GM19043 (cell line): Measurements from ENCODE around the gene DAAM2.

ENCODE experiments used
- ATAC-seq: cut with Tn5 transposase; IDR thresholded peaks from one replicate; pipeline ENCODE4 v1.9.1; 2021; ENCODE audit warnings: low read depth; ENCODE audit not compliant: unreplicated experiment

DAAM2 gene

DNA sequence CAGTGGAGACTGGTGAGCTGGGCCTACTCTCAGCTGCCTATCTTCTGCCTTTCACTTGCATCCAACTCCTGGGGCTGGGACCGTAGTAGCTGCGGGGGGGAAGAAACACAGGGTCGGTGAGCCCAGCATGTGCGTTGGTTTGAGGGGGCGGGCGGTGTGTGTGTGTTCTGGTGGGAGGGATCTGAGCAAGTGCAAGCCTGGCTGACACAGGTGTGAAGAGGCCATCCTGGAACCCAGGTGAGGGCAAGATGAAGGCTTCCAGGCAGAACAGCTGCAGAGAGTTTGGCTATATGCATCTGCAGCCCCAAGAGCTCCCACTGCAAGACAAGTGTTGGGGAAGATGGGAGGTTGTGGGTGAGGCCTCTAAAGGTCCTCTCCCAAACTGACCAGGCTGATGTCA, 111.5 kb downstream of the DAAM2 start:
- no peak for ATAC-seq

DNA sequence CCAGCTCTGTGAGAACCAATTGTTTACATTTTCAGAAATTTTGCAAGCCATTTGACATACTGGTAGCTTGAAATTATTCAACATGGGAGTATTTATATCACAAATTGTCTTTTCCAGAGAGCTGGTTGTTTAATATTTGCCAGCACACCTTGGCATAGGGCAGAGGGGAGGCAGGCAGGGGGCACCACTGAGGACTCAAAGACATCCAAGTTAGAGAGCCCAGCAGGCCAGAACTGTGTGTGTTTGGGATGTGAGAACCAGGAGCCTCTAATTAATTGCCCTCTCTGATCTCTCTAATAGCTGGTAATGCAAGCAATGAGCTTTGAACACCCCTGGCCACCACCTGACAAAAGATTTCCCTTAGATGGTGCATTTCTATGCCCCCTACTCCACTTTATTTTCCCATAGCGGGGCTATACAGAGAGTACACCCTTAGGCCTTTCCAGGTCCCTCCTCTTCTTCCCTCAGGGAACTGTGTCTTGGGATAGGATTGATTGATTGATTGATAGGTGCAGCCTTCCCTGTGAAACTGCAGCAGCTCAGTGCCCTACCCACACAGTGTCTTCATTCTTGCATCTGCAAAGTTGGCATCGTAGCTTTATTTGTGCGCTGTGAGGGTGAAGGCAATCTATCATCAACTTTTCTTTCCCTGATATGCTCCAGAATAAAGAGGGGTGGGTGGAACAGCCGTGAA, 112.9 kb downstream of the DAAM2 start:
- no peak for ATAC-seq

DNA sequence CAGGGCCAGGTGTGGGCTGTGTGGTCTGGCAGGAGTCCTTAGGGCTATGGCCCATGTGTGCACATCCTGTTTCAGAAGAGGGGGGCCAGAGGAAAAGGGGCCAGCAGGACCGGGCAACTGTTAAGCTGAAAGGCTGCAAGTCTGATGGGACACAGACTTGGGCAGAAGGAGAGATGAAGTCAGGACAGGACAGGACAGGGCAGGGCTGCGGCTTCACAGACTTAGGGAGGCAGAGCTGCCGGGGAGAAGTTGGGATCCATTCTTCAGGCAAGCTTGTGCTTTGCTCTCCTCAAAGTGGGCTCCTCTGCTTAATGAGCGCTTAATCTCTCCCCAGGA, 113.4 kb downstream of the DAAM2 start:
- ATAC-seq: no peak

DNA sequence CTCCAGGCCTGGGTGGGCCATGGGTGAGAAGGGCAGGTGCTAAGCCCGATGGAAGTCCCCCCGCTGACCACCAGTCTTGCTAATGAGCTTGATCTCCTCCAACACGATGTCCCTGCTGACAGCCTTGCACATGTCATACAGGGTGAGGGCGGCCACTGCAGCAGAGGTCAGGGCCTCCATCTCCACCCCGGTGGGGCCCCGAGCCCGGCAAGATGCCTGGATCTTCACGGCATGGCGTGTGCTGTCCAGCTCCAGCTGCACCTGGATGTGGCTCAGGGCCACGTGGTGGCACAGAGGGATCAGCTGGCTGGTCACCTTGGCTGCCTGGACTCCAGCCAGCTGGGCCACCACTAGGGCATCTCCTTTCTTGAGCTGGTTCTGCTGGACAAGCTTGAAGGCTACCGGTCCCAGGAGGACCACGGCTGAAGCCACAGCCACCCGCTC, 114.2 kb downstream of the DAAM2 start:
- no peak for ATAC-seq

DNA sequence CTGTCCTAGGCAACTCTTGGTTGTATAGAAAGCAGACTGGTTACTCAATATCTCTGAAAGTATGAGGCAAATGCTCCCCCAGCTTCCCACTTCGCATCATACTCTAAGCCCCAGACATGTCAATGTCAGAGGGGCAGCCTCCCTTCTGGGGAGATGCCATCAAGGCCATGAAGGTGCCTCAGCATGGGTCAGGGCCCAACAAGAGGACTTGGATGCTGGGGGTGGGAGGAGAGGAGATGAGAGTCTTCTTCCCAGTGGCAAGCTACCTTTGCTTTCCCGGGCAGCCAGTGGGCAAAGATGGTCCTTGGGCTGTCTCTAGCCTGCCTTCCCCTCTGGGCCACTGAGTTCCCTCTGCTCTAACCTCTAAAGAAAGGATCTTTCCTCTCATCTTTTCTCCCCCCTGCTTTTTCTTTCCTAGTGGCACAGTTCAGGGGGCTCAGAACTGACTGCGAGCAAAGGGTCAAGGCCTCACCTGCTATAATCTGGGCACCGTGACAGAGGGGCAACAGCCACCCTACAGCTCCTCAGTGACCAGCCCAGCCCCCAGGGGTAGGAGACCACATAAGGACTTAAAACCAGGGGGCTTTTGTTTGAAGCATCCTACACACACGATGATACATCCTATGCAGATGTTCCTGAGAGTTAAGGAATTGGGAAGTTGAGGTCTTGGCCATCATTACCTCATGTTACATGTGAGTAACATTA, 115.8 kb downstream of the DAAM2 start:
- ATAC-seq: no peak

DNA sequence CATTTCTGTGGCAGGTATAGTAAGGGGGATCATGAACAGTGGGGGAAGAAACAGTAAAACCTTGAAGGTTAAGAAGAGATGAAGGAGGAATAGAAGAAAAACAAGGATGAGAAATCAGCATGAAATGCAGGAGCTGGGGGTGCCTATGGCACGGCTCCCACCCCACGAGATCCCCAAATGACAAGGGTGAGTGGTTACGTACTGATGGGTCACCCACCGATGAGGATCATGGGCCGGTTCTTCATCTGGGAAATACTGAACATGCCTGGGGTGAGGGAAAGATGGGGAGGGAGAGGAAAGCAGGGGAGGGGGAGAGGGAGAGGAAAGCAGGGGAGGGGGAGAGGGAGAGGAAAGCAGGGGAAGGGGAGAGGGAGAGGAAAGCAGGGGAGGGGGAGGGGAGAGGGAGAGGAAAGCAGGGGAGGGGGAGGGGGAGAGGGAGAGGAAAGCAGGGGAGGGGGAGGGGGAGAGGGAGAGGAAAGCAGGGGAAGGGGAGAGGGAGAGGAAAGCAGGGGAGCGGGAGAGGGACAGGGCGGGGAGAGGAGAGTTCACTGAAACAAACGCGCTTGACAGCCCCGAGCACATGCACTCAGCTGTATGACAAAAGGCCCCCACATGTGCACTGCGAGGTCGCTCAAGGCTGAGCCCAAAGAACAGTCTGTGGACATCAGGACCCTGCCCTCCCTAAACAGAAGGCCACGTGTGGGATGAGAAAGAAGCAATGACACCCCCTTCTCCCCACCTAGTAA, 116.8 kb downstream of the DAAM2 start:
- ATAC-seq: no peak

DNA sequence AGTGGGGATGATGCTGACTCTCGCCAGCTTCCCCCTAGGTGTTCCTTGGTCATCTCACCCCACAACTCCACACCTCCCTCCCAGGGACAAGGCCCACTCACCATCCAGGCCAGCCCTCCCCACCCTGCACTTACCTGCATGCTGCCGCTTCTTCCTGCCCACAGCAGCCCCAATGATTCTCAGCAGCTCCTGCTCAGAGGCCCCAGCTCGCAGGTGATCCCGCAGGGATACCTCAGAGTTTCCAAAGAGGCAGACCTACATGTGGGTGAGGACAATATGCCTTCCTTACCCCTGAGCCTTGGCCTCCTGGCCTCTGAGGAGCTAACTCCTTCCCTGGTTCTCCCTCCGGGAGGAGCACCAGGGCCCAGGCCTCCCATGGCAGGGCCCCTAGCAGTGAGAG, 117.5 kb downstream of the DAAM2 start:
- ATAC-seq: no peak

DNA sequence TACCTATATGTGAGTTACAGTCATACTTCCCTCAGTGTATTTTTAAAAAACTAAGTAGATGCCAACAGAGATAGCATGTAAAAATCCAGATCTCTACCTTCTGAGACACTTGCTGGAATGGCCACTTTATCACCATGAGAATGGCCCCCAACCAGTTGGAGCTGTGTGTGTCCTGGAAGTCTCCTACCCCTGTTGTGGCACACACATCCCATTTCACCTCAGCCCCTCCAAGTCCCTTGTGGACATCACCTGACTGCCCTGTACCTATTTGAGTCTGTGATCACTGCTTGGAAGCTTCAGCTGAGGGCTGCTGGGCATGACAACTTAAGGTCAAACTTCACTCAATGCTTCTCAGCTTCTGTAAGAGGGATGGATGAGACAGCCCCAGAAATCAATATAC, 118.0 kb downstream of the DAAM2 start:
- no peak for ATAC-seq

DNA sequence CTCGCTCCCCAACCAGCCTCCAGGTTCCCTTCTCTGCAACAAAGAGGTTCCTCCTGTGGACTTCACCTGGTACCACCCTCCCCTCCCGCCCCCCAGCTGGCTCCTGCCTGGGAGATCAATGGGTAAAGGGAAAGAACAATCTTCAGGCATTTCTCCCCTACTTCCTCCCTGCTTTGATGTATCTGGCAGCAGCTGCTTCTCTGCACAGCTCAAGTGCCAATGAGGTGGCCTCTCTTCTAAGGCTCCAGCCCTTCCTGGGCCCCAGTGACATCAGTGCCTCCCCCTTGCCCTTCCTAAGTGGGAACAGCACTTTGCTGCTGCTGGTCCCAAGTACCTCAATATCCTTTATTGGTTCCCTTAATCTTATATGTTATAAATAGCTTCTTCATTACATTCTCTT, 118.6 kb downstream of the DAAM2 start:
- ATAC-seq: no peak

DNA sequence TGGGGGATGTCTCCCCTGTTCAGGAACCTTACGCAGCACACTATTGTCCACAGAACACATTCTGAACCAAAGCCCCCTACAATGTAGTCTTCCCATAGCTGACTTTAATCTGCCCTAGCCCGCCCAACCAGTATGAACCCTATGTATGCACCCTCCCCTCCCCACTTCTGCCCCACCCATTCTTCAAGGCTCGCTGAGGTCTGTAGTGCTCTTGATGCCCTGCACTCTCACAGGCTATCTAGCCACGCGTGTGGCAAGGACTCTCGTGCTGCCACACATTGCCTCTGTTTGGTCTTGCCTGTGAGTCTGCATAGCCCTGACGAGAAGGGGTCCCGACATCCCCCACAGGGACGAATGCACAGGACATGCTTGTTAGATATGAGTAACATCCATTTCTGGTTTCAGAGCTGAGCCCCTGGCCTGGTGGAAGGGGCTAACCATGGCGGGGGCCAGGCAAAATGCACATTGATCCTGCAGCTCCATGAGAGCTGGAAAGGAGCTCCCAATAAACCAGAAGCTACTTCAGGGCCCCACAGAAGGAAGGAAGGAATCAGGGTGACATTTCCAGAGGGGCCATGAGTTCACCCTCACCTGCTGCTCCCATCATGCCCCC, 119.4 kb downstream of the DAAM2 start:
- ATAC-seq: no peak

DNA sequence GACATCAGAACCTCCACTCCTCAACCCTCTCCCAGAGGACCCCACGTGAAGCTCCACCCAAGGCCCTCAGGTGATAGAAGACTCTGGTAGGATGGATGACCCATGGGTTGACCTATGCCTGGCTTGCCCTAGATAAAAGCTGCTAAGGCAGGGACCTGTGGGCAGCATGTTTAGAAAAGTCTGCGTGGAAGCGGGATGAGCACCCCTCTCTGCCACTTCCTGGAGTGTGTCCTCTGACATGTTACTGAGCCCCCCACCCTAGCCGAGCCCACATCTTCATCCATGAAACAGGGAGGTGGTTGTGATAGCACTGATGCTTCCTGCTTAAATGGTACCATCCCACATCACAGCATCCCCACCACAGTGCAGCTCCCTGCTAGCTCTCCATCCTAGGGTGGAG, 120.3 kb downstream of the DAAM2 start:
- no peak for ATAC-seq

DNA sequence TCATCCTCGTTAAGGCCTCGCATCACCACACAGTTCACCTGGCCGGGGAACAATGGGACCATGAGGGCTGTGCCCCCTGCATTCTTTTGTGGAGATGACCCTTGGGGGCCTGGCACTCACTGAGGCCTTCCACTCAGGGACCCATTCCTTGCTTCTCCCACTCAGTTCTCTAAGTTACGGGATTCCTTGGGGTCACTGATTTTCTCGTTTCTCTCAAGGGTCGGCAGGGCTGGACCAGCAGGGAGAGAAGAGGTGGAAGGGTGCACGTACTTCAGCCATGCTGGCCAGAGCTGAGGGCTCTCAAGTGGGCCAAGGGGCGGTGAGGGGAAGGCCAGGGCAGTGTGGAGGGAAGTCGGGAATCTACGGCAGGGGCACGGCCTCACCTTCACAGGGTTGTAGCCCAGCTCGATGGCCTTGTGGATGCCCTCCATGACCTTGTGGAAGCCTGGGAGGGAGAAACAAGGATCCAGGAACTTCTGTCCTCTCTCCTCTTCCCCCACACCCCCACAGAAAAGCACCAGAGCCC, 121.3 kb downstream of the DAAM2 start:
- no peak for ATAC-seq

DNA sequence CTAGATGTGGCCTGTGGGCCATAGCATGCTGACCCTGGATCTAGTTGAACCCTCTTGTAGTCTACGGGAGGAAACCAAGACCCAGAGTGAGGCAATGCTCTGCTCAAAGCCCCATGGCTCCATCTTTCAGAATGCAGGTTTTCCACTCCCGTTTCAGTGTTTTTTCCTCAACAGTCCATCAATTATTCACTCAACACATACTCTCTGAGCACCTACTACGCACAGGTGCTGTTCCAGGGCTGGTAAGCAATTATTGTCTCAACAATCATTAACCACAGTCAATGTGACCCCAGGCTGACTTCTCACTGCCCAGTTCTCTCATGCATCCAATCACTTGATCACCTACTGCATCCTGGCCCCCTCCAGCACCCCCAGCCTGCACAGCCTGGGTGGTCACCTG, 122.1 kb downstream of the DAAM2 start:
- no peak for ATAC-seq

DNA sequence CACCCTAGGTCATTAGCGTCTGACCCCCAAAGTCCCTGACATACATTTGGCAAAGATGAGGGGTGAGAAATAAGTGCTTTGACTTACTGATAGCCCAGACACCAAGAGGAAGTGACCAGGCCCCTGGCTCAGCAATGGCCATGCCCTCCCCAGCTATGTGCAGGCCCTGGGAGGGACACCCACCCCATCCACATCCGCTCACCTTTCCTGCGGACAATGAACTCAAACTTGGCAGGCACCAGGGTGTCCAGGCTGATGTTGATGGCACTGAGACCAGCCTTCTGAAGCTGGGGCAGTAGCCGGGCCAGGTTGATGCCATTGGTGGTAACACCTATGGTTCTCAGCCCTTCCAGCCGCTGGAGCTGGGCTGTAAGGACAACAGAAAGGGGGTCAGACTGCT, 123.7 kb downstream of the DAAM2 start:
- no peak for ATAC-seq

DNA sequence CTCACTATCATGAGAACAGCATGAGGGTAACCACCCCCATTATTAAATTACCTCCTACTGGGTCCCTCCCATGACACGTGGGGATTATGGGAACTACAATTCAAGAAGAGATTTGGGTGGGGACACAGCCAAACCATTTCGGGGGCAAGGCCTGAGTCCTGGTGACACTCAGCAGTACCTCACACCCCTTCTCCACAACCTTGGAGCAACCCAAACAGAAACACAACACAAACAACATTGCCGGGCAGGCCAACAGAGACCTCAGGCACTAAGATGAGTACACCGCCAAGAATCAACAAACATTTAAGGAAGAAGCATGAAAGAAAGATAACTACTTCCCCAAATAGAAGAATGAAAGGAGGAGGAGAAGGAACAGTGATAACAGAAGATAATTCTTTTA, 125.2 kb downstream of the DAAM2 start:
- ATAC-seq: no peak

DNA sequence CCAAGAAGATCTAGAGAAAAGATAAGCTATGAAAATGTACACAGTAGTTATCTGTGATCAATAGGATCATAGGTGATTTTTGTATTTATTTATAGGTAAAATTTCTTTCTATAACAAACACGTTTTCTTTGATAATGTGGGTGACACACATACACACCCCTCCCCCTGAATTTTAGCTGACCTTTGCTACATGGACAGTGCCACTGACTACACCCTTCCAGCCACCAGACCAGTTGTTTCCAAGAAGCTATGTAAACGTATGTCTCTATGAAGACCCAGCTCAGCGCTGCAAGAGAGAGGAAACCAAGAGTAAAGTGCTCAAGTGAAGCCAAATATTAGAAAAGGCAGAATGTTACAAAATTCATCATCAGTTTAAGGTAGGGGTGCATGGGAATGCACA, 125.8 kb downstream of the DAAM2 start:
- ATAC-seq: no peak

DNA sequence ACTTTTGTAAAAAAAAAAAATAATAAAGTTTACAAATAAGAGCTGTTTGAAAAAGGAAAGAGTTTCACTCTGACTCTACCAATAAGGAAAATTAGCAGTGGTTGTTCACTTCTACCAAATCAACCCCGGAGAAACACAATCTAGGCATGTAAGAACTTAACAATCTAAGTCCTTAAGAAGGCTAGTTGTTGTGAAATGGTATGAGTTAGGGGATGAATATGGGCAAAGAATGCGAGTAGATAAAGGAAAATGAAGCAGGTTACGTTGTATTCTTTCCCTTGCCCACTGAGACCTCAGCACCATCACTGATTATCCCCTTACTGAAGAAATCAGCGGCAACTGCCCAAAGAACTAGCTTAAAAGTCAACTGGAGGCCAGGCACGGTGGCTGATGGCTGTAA, 126.7 kb downstream of the DAAM2 start:
- ATAC-seq: no peak

DNA sequence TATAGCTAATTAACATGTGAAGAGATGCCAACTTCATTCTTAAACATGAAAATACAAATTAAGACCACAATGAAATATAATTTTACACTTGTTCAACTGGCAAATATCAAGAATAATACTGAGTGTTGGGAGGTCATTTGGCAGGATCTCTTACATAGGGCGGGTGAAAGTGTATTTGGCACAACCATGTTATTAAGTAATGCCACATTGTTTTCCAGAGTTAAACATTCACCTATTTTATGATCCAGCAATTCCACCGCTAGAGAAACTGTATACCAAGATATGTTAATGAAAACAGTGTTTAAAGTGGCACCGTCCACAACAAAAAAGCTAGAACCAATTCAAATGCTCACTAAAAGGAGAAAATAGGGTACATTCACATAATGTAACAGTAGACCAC, 128.0 kb downstream of the DAAM2 start:
- no peak for ATAC-seq

DNA sequence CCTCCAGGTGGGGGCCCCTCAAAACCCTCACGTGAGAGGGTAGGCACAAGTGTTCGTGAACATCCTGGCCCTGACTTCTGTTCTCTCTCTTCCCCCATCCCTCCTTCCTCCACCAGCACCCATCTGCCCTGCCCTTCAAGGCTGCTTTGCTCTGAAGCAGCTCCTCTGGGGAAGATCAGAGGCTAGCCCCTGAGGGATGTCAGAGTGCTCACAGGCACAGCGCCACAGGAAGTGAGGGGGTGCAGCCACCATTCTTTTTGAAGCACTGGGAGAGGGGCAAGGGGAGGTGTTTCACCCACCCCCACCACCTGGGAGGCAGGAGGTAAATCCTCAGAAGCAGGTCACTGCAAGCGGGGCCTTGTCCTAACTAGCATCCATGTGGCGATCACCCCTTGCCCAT, 130.6 kb downstream of the DAAM2 start:
- ATAC-seq: no peak

DNA sequence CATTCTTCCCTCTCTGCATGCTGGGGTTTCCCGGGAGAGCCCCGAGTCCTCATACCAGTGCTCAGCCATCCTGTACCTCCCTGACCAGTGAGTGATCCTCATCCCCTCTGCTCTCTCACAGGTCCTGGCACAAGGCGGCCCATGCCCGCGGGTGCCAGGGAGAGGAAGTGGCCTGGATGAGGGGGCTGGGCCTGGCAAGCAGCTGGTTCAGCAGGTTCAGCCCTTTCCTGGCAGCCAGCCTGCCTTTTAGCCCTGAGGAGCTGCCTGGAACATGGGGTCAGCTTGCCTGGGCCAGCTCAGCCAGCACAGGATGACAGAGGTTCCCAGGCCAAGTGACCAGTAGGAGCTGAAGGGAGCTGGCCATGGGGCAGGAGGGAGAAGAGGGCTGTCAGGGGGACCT, 131.2 kb downstream of the DAAM2 start:
- ATAC-seq: no peak

DNA sequence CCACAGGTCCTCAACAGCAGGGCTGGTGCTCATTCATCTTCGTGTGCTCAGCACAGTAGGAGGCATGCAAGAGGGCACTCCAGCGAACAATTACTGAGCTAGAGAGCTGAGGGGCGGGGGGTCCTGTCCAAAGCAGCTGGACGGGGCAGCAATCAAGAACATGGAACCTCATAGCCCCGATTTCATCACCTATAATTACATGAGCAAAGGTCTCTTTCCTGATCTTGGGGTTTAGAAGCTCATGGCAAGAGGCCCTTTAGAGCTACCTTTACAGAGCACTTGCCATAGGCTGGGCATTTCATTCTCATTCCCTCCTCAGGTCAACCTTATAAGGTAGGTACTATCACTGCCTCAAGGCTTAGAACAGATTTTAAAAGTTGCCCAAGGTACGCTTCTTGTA, 131.7 kb downstream of the DAAM2 start:
- no peak for ATAC-seq
